Lung (tissue), 12 donors: ENCODE data around the gene TMEM134. TPM values are rescaled to one million over a fixed set of nuclear protein-coding genes. Genes with fewer than 3 reads are reported as not detected.

Experiments used
- ATAC-seq: fragments of 200-7000 bp; cut with Tn5 transposase; one replicate; pipeline ENCODE4 v1.9.1; 2020; ENCODE audit warnings: moderate number of reproducible peaks; ENCODE audit not compliant: insufficient read depth, low FRiP score
- DNase-seq, 3 donors: peaks; one replicate each; pipeline ENCODE4 v3.0.0-alpha.2; 2013 to 2017
- H3K27ac ChIP-seq, 2 donors: one replicate each; pipeline ENCODE4 v1.5.1; 2013; ENCODE audit warnings: mild to moderate bottlenecking in 2 of 2, moderate library complexity in 2 of 2, control low read depth in 1 of 2, inconsistent platforms in 1 of 2, low read depth in 1 of 2, low read length in 1 of 2
- H3K27me3 ChIP-seq, 3 donors: one replicate each; pipeline ENCODE4 v1.5.1; 2013; ENCODE audit warnings: low read length in 2 of 3; ENCODE audit not compliant: control insufficient read depth in 3 of 3, insufficient read depth in 3 of 3
- H3K36me3 ChIP-seq, 4 donors: one replicate each; pipeline ENCODE4 v1.5.1; 2013; ENCODE audit warnings: low read length in 4 of 4, mild to moderate bottlenecking in 1 of 4, moderate library complexity in 1 of 4; ENCODE audit not compliant: control insufficient read depth in 4 of 4, insufficient read depth in 4 of 4
- H3K4me1 ChIP-seq, 5 donors: one replicate each; pipeline ENCODE4 v1.5.1; 2013; ENCODE audit warnings: low read length in 5 of 5, mild to moderate bottlenecking in 2 of 5, moderate library complexity in 1 of 5; ENCODE audit not compliant: control insufficient read depth in 5 of 5, insufficient read depth in 5 of 5
- H3K4me3 ChIP-seq: one replicate; pipeline ENCODE4 v1.5.1; 2013; ENCODE audit warnings: mild to moderate bottlenecking, control low read depth, moderate library complexity
- H3K9ac ChIP-seq, 2 donors: one replicate each; pipeline ENCODE4 v1.5.1; 2013; ENCODE audit warnings: low read length in 2 of 2, control low read depth in 1 of 2; ENCODE audit not compliant: insufficient read depth in 1 of 2
- H3K9me3 ChIP-seq, 4 donors: one replicate each; pipeline ENCODE4 v1.5.1; 2013; ENCODE audit warnings: low read length in 3 of 4, mild to moderate bottlenecking in 1 of 4, moderate library complexity in 1 of 4; ENCODE audit not compliant: control insufficient read depth in 4 of 4, insufficient read depth in 3 of 4
- CTCF ChIP-seq: IDR thresholded peaks from 2 replicates; pipeline ENCODE4 v1.5.1; 2012; ENCODE audit warnings: mild to moderate bottlenecking; ENCODE audit errors: control extremely low read depth, extremely low read depth
- WGBS, 2 donors: extraction: QIAGEN DNeasy Blood & Tissue Kit; methylation state at CpG; one replicate each; pipeline ENCODE4 v1.1.7; 2013; 5-methylcytosine and 5-hydroxymethylcytosine counted together
- polyA plus RNA-seq, 2 donors: library from polyadenylated mRNA; stranded (reverse); fragments of 200-250 nt; gene quantifications; one replicate each; pipeline ENCODE4 v1.2.1, GENCODE V29; 2013
- total RNA-seq, 2 donors: library from RNA; depleted of rRNA in 1 of 2; stranded (reverse); fragments of >200 nt in 1 of 2; gene quantifications; one replicate each; pipeline ENCODE4 v1.2.1, GENCODE V29; 2014 to 2021
- donor health status: control.
- donor health status: control.
- donor health status: Bipolar disorder and iron deficiency.
- donor health status: healthy.
- donor health status: DM: yes; HTN: yes; CAD: no.

Gene TMEM134
- total and polyA plus RNA-seq, 4 donors, result 32.5 to 91.4 (median 83.1) TPM

- H3K27me3 ChIP-seq, result no peaks in the 10 kb centered on the region
- H3K36me3 ChIP-seq, result peaks cover 0 to 71% (median 17%) of the 10 kb centered on the region in 4 donors
- DNase-seq (no peak), ATAC-seq (no peak)
- H3K9ac ChIP-seq, result no peak overlapping the region
- WGBS, 2 donors, result 80 to 81% methylated on average over 26 of the region's 26 CpGs
- no peaks in the 10 kb centered on the region for H3K4me1 ChIP-seq
- no peak overlapping the region for H3K4me3 ChIP-seq
- H3K9me3 ChIP-seq, result no peaks in the 10 kb centered on the region
- TF ChIP-seq CTCF, result no peak
- H3K27ac ChIP-seq, result no peak overlapping the region
Measured at GRCh38 chr11:67435031-67435726, 33.9 kb downstream of the TMEM134 start.

DNA sequence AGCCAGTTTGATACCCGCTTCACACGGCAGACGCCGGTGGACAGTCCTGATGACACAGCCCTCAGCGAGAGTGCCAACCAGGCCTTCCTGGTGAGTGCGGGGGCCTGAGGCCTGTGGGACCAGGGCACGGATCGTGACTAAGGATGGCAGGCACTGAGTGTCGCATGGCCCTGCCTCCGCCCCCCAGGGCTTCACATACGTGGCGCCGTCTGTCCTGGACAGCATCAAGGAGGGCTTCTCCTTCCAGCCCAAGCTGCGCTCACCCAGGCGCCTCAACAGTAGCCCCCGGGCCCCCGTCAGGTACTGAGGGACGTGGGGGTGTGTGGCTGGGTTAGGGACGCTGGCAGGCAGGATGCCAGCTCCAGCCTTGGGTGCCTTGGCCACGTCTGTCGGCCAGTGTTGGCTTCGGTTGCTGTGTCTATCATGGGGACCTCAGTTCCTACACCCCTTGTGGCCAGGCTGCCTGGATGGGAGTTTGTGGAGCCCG lies 34.6 kb downstream of the TMEM134 start:
- ATAC-seq (no peak), DNase-seq (no peak)
- Histone ChIP-seq H3K9ac (no peak overlapping the region), H3K27me3 (no peaks in the 10 kb centered on the region), H3K4me3 (no peak overlapping the region), H3K36me3 (peaks cover 0 to 66% (median 15%) of the 10 kb centered on the region in 4 donors), H3K9me3 (no peaks in the 10 kb centered on the region), H3K27ac (no peak overlapping the region), H3K4me1 (peaks cover 0 to 2% (median 1%) of the 10 kb centered on the region in 5 donors)
- no peak for TF ChIP-seq CTCF
- 86 to 88% methylated on average over 23 of the region's 23 CpGs for WGBS, 2 donors

- Histone ChIP-seq H3K4me3 (no peak overlapping the region), H3K9me3 (no peaks in the 10 kb centered on the region), H3K36me3 (peaks cover 0 to 65% (median 15%) of the 10 kb centered on the region in 4 donors), H3K27me3 (no peaks in the 10 kb centered on the region), H3K4me1 (peaks cover 0 to 8% (median 5%) of the 10 kb centered on the region in 5 donors), H3K27ac (no peak overlapping the region), H3K9ac (no peak overlapping the region)
- DNase-seq (no peak), ATAC-seq (no peak)
- WGBS, 2 donors, result 88 to 89% methylated on average over 21 to 22 of the region's 22 CpGs
- TF ChIP-seq CTCF, result no peak
Measured at GRCh38 chr11:67433536-67434394, 35.3 kb downstream of the TMEM134 start.
